Esophagus (tissue), 2 donors: ENCODE measurements around the gene TMSB4X. TPM values are rescaled to one million over a fixed set of nuclear protein-coding genes. Genes with fewer than 3 reads are reported as not detected.

Source experiments
- H3K27ac ChIP-seq, 2 donors: one replicate each; pipeline ENCODE4 v1.5.1; 2013; ENCODE audit warnings: low read depth in 2 of 2, mild to moderate bottlenecking in 2 of 2, inconsistent platforms in 1 of 2, low read length in 1 of 2, moderate library complexity in 1 of 2
- H3K27me3 ChIP-seq, 2 donors: one replicate each; pipeline ENCODE4 v1.6.1; 2013; ENCODE audit warnings: low read length in 2 of 2, control low read depth in 1 of 2, mild to moderate bottlenecking in 1 of 2; ENCODE audit not compliant: insufficient read depth in 2 of 2, control insufficient read depth in 1 of 2
- H3K36me3 ChIP-seq, 2 donors: one replicate each; pipeline ENCODE4 v1.6.1; 2013; ENCODE audit warnings: low read length in 1 of 2; ENCODE audit not compliant: control insufficient read depth in 2 of 2, insufficient read depth in 2 of 2
- H3K4me1 ChIP-seq, 2 donors: one replicate each; pipeline ENCODE4 v1.6.1; 2013; ENCODE audit warnings: low read length in 1 of 2; ENCODE audit not compliant: control insufficient read depth in 2 of 2, insufficient read depth in 2 of 2
- H3K4me3 ChIP-seq, 2 donors: one replicate each; pipeline ENCODE4 v1.5.1; 2013; ENCODE audit warnings: low read length in 2 of 2, mild to moderate bottlenecking in 2 of 2, low read depth in 1 of 2, moderate library complexity in 1 of 2
- H3K9me3 ChIP-seq, 2 donors: one replicate each; pipeline ENCODE4 v1.6.1; 2013; ENCODE audit warnings: mild to moderate bottlenecking in 2 of 2, low read depth in 1 of 2, low read length in 1 of 2, moderate library complexity in 1 of 2; ENCODE audit not compliant: control insufficient read depth in 2 of 2, insufficient read depth in 1 of 2
- WGBS, 2 donors: extraction: QIAGEN DNeasy Blood & Tissue Kit; methylation state at CpG; one replicate each; pipeline ENCODE4 v1.1.7; 2013; 5-methylcytosine and 5-hydroxymethylcytosine counted together
- polyA plus RNA-seq, 2 donors: library from polyadenylated mRNA; stranded (reverse); fragments of 200-250 nt; gene quantifications; one replicate each; pipeline ENCODE4 v1.2.3, GENCODE V29; 2013
- donor health status: healthy with polysubstance abuse.
- donor health status: Bipolar disorder and iron deficiency.

TMSB4X gene
- polyA plus RNA-seq, 2 donors = 1,322 to 1,747 TPM

- 44 to 48% methylated on average over 8 of the region's 8 CpGs for WGBS, 2 donors
- H3K9me3 ChIP-seq = no peaks in the 10 kb centered on the region
- no peak overlapping the region for H3K4me3 ChIP-seq
- no peaks in the 10 kb centered on the region for H3K4me1 ChIP-seq
- H3K27ac ChIP-seq = peak overlapping the region in 1 of 2 donors; percentile 5
- H3K36me3 ChIP-seq = no peaks in the 10 kb centered on the region
- H3K27me3 ChIP-seq = no peaks in the 10 kb centered on the region
These were observed 25.4 kb downstream of the TMSB4X start for GRCh38 chrX:13000301-13000811.

GRCh38 chrX:13001097-13001496 lies 26.2 kb downstream of the TMSB4X start:
- WGBS, 2 donors = 87 to 90% methylated on average over 5 of the region's 5 CpGs

GRCh38 chrX:13001961-13002671 lies 27.2 kb downstream of the TMSB4X start:
- no peak overlapping the region for H3K27ac ChIP-seq
- peaks cover 0 to under 1% of the 10 kb centered on the region in 2 donors for H3K4me1 ChIP-seq
- H3K27me3 ChIP-seq = no peaks in the 10 kb centered on the region
- WGBS, 2 donors = 60 to 62% methylated on average over 4 of the region's 4 CpGs
- no peaks in the 10 kb centered on the region for H3K36me3 ChIP-seq
- H3K9me3 ChIP-seq = no peaks in the 10 kb centered on the region
- H3K4me3 ChIP-seq = no peak overlapping the region

More at GRCh38 chrX:13001097-13001496, 26.2 kb downstream of the TMSB4X start:
- Histone ChIP-seq H3K36me3 (no peaks in the 10 kb centered on the region), H3K27ac (no peak overlapping the region), H3K4me3 (no peak overlapping the region), H3K9me3 (no peaks in the 10 kb centered on the region), H3K27me3 (no peaks in the 10 kb centered on the region), H3K4me1 (no peaks in the 10 kb centered on the region)

- H3K27ac ChIP-seq = peak overlapping the region in 1 of 2 donors; percentile 15
These were observed 31.0 kb downstream of the TMSB4X start for GRCh38 chrX:13005661-13006473.

GRCh38 chrX:13007519-13008188 lies 32.7 kb downstream of the TMSB4X start:
- Histone ChIP-seq H3K4me3 (no peak overlapping the region), H3K27ac (peak overlapping the region in 1 of 2 donors; percentile 59), H3K9me3 (no peaks in the 10 kb centered on the region), H3K36me3 (no peaks in the 10 kb centered on the region), H3K4me1 (peaks cover 2 to 3% of the 10 kb centered on the region in 2 donors), H3K27me3 (no peaks in the 10 kb centered on the region)
- 71 to 77% methylated on average over 2 of the region's 2 CpGs for WGBS, 2 donors

More at GRCh38 chrX:13005661-13006473, 31.0 kb downstream of the TMSB4X start:
- Histone ChIP-seq H3K4me1 (peaks cover 2 to 3% of the 10 kb centered on the region in 2 donors), H3K36me3 (no peaks in the 10 kb centered on the region), H3K4me3 (no peak overlapping the region), H3K9me3 (no peaks in the 10 kb centered on the region), H3K27me3 (no peaks in the 10 kb centered on the region)
- whole genome bisulfite sequencing, 2 donors = 47 to 50% methylated on average over 9 of the region's 9 CpGs

GRCh38 chrX:13008189-13008533 lies 33.3 kb downstream of the TMSB4X start:
- no peaks in the 10 kb centered on the region for H3K27me3 ChIP-seq
- H3K4me3 ChIP-seq = no peak overlapping the region
- peak overlapping the region in 1 of 2 donors; percentile 59 for H3K27ac ChIP-seq
- H3K36me3 ChIP-seq = no peaks in the 10 kb centered on the region
- WGBS, 2 donors = 27 to 45% methylated on average over 2 of the region's 2 CpGs
- no peaks in the 10 kb centered on the region for H3K9me3 ChIP-seq
- H3K4me1 ChIP-seq = peaks cover 2 to 3% of the 10 kb centered on the region in 2 donors

- 64 to 67% methylated on average over 3 of the region's 3 CpGs for WGBS, 2 donors
- Histone ChIP-seq H3K36me3 (no peaks in the 10 kb centered on the region), H3K4me3 (no peak overlapping the region), H3K27ac (peak overlapping the region in 1 of 2 donors; percentile 31), H3K4me1 (peaks cover 2 to 3% of the 10 kb centered on the region in 2 donors), H3K9me3 (no peaks in the 10 kb centered on the region), H3K27me3 (no peaks in the 10 kb centered on the region)
These were observed 33.9 kb downstream of the TMSB4X start for GRCh38 chrX:13008851-13009250.

- Histone ChIP-seq H3K4me1 (peaks cover 2 to 3% of the 10 kb centered on the region in 2 donors), H3K27me3 (no peaks in the 10 kb centered on the region), H3K9me3 (no peaks in the 10 kb centered on the region), H3K4me3 (no peak overlapping the region), H3K27ac (no peak overlapping the region), H3K36me3 (no peaks in the 10 kb centered on the region)
- 41 to 43% methylated on average over 3 of the region's 3 CpGs for WGBS, 2 donors
These were observed 34.4 kb downstream of the TMSB4X start for GRCh38 chrX:13009273-13009672.

- Histone ChIP-seq H3K4me1 (peaks cover 2 to 3% of the 10 kb centered on the region in 2 donors), H3K4me3 (no peak overlapping the region), H3K27ac (no peak overlapping the region)
These were observed 34.9 kb downstream of the TMSB4X start for GRCh38 chrX:13009844-13010243.

More at GRCh38 chrX:13009844-13010243, 34.9 kb downstream of the TMSB4X start:
- Histone ChIP-seq H3K36me3 (no peaks in the 10 kb centered on the region), H3K27me3 (no peaks in the 10 kb centered on the region), H3K9me3 (no peaks in the 10 kb centered on the region)
- WGBS, 2 donors = 81 to 85% methylated on average over 8 of the region's 8 CpGs
